GM18507 (cell line): ENCODE measurements around the gene CD4.
"Not testable (repeated sequence)": the region's sequence is repeated elsewhere in the genome, so short reads cannot be mapped to it uniquely, and the experiment has no call there.

Experiments
- DNase-seq: peaks from one replicate; pipeline ENCODE4 v3.0.0; 2011; ENCODE audit warnings: low read depth; ENCODE audit not compliant: insufficient read length; ENCODE audit errors: extremely low spot score
- FAIRE-seq: peaks from 2 replicates; lab custom pipeline; 2011; peaks lifted over from hg19 to GRCh38; lab: Jason Lieb, UNC

CD4 gene

GRCh38 chr12:6854036-6854435 is 64.7 kb downstream of the CD4 start:
- no peak for DNase-seq

GRCh38 chr12:6855322-6855721 is 66.0 kb downstream of the CD4 start:
- DNase-seq (no peak), FAIRE-seq (no peak)

More at GRCh38 chr12:6854036-6854435, 64.7 kb downstream of the CD4 start:
- FAIRE-seq, result no peak

GRCh38 chr12:6858799-6859198 is 69.5 kb downstream of the CD4 start:
- FAIRE-seq, result no peak
- DNase-seq, result no peak

DNA sequence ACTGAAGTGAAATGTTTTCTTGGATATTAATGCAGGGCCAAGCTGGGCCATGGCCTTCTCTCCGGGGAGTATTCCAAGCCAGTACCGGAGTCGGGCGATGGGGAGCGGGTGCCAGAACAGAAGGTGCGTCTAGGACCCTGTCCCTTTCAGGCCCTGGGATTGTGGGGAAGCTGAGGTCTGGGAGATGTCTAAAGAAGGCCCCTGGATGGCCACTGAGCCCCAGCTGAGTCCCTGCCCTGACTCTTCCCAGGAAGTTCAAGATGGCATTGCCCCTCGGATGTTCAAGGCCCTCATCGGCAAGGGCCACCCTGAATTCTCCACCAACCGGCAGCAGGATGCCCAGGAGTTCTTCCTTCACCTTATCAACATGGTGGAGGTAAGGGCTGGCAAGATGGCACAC is 70.8 kb downstream of the CD4 start:
- FAIRE-seq, result no peak
- no peak for DNase-seq

DNA sequence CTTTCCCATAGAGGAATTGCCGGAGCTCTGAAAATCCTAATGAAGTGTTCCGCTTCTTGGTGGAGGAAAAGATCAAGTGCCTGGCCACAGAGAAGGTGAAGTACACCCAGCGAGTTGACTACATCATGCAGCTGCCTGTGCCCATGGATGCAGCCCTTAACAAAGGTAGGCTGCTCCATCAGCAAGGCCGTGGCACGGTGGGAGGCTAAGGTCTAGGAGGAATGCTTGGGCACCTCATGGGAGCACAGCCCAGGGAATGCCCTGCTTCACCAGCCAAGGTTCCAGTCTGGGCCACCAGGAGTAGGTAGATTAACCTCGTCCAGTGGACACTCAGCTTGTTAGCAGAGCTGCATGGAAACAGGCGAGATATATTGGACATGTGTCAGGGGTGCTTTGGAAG is 71.6 kb downstream of the CD4 start:
- FAIRE-seq (no peak), DNase-seq (no peak)

- FAIRE-seq (no peak), DNase-seq (no peak)
These were observed 72.1 kb downstream of the CD4 start for GRCh38 chr12:6861391-6861790.

DNA sequence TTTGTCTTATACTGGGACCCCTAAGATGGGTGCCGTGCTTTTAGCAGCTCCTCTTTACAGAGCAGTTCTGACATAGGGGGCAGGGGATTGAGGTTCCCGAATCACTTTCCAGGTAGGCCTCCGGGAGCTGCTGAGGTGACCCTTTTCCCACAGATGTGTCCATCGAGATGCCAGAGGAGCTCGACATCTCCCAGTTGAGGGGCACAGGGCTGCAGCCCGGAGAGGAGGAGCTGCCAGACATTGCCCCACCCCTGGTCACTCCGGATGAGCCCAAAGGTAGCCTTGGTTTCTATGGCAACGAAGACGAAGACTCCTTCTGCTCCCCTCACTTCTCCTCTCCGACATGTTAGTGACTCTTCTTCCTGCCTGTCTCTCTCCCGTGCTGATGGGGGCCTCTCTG is 73.7 kb downstream of the CD4 start:
- DNase-seq, result no peak
- FAIRE-seq, result no peak

DNA sequence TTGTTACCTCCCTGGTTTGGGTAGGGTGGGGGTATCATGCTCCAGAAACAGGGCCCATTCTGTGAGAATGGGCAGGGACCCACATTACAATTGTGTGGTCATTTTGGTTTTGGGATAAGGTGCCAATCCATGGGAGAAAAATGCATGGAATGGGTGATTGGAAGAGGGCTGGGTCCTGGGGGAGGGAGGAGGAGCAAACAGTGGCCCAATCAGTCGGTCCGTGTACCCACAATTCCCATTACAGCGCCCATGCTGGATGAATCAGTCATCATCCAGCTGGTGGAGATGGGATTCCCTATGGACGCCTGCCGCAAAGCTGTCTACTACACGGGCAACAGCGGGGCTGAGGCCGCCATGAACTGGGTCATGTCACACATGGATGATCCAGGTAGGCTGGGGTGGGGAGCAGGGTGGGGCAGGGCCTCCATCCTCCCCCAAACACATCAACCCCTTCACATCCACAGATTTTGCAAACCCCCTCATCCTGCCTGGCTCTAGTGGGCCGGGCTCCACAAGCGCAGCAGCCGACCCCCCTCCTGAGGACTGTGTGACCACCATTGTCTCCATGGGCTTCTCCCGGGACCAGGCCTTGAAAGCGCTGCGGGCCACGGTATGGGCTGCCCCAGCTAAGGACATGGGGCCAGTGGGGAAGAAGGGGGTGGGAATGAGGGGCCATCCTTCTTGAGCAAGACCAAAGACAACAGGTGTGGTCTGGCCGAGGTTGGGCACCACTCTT is 74.4 kb downstream of the CD4 start:
- no peak for DNase-seq
- FAIRE-seq, result no peak

DNA sequence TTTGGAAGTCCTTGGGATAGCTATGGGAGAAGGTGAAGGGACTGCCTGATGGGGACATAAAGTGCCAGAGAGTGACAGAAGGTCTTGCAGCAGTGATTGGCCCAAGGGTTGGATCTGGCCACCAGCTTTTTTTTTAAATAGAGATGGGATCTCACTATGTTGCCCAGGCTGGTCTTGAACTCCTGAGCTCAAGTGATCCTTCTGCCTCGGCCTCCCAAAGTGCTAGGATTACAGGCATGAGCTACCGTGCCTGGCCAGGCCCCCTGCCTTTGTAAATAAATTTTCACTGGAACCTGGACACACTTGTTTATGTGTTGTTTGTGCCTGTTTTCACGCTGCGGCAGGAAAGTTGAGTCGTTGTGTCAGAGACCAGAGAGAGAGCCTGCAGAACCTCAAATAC is 76.0 kb downstream of the CD4 start:
- DNase-seq, FAIRE-seq: not testable (repeated sequence)

DNA sequence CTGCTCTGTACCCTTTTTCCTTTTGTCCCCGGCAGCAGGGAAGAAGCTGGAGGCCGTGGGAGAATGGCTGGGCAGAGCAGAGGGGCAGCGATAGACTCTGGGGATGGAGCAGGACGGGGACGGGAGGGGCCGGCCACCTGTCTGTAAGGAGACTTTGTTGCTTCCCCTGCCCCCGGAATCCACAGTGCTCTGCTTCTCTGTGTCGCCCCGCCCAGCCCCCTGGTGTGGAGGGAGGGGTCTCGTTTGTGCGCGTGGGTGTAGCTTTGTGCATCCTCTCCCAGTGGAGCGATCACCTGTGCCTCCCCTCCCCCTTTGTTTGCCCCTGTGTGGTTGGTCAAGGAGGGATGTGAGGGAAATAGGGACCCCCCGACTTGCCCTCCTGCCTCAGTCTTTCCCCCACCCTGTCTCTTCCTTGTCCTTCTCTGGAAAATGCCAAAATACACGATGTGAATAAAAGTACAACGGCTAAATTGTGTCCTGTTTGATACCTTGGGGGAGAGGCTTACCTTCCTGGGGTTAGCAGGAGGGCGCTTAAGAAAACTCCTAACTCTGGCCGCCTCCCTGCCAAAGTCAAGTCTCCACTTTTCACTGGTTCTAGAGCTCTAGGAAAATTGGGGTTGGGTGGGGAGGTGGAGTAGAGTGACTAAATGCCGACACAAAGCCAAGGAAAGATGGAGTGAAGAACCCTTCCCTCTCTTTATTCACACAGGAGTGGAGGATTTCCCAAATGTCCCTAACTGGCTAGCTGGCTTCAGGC is 77.0 kb downstream of the CD4 start:
- no peak for FAIRE-seq
- no peak for DNase-seq

DNA sequence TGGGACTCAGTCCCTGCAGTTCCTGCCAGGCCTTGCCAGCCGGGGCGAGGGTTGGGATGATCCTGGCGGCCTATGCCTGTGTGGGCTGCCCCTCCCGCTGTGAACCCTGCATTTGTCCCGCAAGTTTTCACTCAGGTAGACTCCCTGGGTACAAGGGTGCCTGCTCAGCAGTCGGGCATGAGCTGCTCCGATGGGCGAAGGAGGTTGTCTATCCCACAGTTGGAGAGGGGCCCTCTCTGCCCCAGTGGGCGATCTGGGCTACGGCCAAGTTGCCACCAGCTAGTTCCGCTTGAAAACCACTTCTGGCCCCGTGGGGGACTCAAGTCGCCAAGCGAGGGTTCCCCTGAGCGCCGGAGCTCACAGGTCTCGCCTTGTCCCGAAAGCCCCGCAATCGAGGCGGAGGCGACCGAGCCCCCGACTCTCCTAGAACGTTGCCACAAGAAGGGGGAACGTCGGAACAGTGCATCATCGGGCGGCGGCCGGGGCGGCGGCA is 77.6 kb downstream of the CD4 start:
- DNase-seq (no peak), FAIRE-seq (no peak)

DNA sequence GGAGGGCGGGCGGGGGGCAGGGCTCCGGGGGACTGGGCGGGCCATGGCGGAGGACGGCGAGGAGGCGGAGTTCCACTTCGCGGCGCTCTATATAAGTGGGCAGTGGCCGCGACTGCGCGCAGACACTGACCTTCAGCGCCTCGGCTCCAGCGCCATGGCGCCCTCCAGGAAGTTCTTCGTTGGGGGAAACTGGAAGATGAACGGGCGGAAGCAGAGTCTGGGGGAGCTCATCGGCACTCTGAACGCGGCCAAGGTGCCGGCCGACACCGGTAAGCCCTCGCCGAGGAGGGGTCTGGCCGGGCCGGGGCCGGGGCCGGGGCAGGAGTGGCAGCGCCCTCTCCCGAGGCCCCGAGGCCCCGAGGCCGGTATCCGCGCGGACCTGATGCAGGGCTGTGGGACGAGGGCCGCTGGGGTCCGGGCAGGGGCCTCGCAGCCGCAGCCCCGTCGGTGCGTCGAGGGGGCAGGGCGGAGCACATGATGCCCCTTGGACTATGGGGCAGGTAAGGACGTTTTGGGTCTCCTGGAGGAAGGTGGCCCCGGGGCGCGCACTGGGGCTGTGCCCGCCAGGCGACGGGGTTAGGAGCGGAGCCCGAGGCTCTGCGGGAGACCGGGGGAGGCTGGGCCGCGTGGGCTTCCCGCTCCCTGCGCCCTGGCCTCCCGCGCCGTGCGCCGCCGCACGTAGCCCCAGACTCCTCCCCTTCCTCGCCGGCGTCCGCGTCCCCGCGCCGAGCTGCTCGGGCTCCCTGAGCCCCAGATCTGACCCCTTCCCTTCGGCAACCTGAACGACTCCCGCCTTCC is 78.3 kb downstream of the CD4 start, which contains the start of gene TPI1:
TPI1 (plus strand) TSS at position 119 of the 798 bp plus-strand sequence; CDS start at position 155, 36 bp downstream.
- peak; percentile 89 for FAIRE-seq
- DNase-seq, result peak; percentile 84

GRCh38 chr12:6868211-6869048 is 79.1 kb downstream of the CD4 start:
- no peak for FAIRE-seq
- DNase-seq, result no peak

GRCh38 chr12:6869049-6870021 is 80.0 kb downstream of the CD4 start:
- DNase-seq (no peak), FAIRE-seq (peak; percentile 90)

- not testable (repeated sequence) for FAIRE-seq, DNase-seq
These were observed 81.0 kb downstream of the CD4 start for GRCh38 chr12:6870304-6870703.
